Measurements from ENCODE around the gene GET4. TPM values are rescaled to one million over a fixed set of nuclear protein-coding genes. Genes with fewer than 3 reads are reported as not detected.

GET4 gene
- total and polyA plus RNA-seq, 2 of the 4 experiments (the other 2 are of a cell fraction) = 11.3 to 30.9 TPM

GRCh38 chr7:854118-854775, 22.1 kb upstream of the GET4 start:
- H3K79me1 ChIP-seq (ENCODE audit: low read depth in 1 of 2, low read length in 2 of 2) = peaks cover 11 to 30% of the 10 kb centered on the region in 2 experiments
- H2AFZ ChIP-seq (replicated peaks; ENCODE audit: low read length, poor library complexity) = no peak overlapping the region
- no peak overlapping the region for H3K9ac ChIP-seq (ENCODE audit: low read depth, low read length)
- H3K4me2 ChIP-seq (ENCODE audit: low read depth, low read length) = no peak overlapping the region
- in situ Hi-C loops (cut with MboI; ENCODE audit: low sequenced_read_pairs) (no loop called here), intact Hi-C loops (cut with micrococcal nuclease) (no loop called here), dilution Hi-C loops (cut with HindIII; ENCODE audit: low sequenced_read_pairs, unreplicated experiment) (no loop called here)
- no peak for DNase-seq
- no peak overlapping the region for H3K18ac ChIP-seq (ENCODE audit: low read depth, low read length)
- no peak overlapping the region for H3K27ac ChIP-seq (ENCODE audit: insufficient read depth, low read length)
- no peak overlapping the region for H4K91ac ChIP-seq (ENCODE audit: insufficient read depth, low read depth, low read length)
- TF ChIP-seq RCOR1 (IDR thresholded peaks at IDR 0.05; ENCODE audit: insufficient replicate concordance, low read length) (no peak), MXI1 (IDR thresholded peaks at IDR 0.05; ENCODE audit: borderline replicate concordance, low read depth, low read length) (no peak), MAFK (IDR thresholded peaks at IDR 0.05; ENCODE audit: low read depth, low read length) (no peak)
- H3K14ac ChIP-seq (replicated peaks; ENCODE audit: low read depth, low read length) = no peak overlapping the region
- H3K4me1 ChIP-seq (ENCODE audit: control insufficient read depth, insufficient read depth, low read length) = no peaks in the 10 kb centered on the region
- no peak overlapping the region for H2AK5ac ChIP-seq (ENCODE audit: low read depth, low read length)
- WGBS, 2 experiments (ENCODE audit: extremely low coverage in 2 of 2, insufficient read length in 1 of 2) = 96% methylated on average over 19 of the region's 32 CpGs; no CpG with 5 or more reads in 1 of the 2 experiments
- no peak overlapping the region for H2AK9ac ChIP-seq (replicated peaks; ENCODE audit: low read depth, low read length, poor library complexity)
- no peak overlapping the region for H4K5ac ChIP-seq (ENCODE audit: low read depth, low read length)
- peaks cover 67% of the 10 kb centered on the region for H3K36me3 ChIP-seq (ENCODE audit: control insufficient read depth, insufficient read depth, low read length)
- H3K56ac ChIP-seq (ENCODE audit: extremely low read depth, insufficient read depth, low read length) = no peak overlapping the region
- H4K8ac ChIP-seq (ENCODE audit: low read depth in 2 of 2, low read length in 2 of 2) = no peak overlapping the region
- BruUV-seq (replicated peaks) = no TSS peak
- H3K27me3 ChIP-seq (ENCODE audit: control insufficient read depth, insufficient read depth, low read length) = no peaks in the 10 kb centered on the region
- CTCF ChIA-PET = no interaction called here
- no peak for ATAC-seq (ENCODE audit: low read depth)
- no peak overlapping the region for H2BK120ac ChIP-seq (ENCODE audit: low read depth, low read length)
- no peak overlapping the region for H2BK20ac ChIP-seq (ENCODE audit: low read depth, low read length)
- POLR2A ChIA-PET (ENCODE audit: unreplicated experiment) = no interaction called here
- no peak overlapping the region for H2BK15ac ChIP-seq (ENCODE audit: low read depth, low read length)
- peaks cover 11% of the 10 kb centered on the region; the same call in 1 of the 2 replicates for H4K20me1 ChIP-seq (ENCODE audit: insufficient read depth, low read length)
- no peak overlapping the region for H3K4ac ChIP-seq (ENCODE audit: low read depth, low read length)
- peaks cover 5% of the 10 kb centered on the region; the same call in 1 of the 2 replicates for H3K9me1 ChIP-seq (ENCODE audit: insufficient read depth, low read length)
- no peak overlapping the region for H3K4me3 ChIP-seq (ENCODE audit: insufficient read depth, low read depth, low read length)
- no peak overlapping the region for H3K23ac ChIP-seq (ENCODE audit: low read depth, low read length)
- H2BK5ac ChIP-seq (ENCODE audit: low read depth, low read length, poor library complexity, severe bottlenecking) = no peak overlapping the region
- H3K9me3 ChIP-seq (ENCODE audit: control insufficient read depth, insufficient read depth, low read length) = no peaks in the 10 kb centered on the region

All from IMR-90 (cell line).